Fibroblast of peridontal ligament (primary cell): Measurements from ENCODE around the gene NEU3.
"Not testable (repeated sequence)": the region's sequence is repeated elsewhere in the genome, so short reads cannot be mapped to it uniquely, and the experiment has no call there.

Experiments
- DNase-seq: peaks from one replicate; pipeline ENCODE4 v3.0.0-alpha.2; 2010; ENCODE audit errors: extremely low read depth

The NEU3 gene

GRCh38 chr11:74984070-74984469, 4.7 kb upstream of the NEU3 start:
- no peak for DNase-seq

GRCh38 chr11:74984730-74985129, 4.0 kb upstream of the NEU3 start:
- DNase-seq, result no peak

- DNase-seq, result peak; percentile 22
Observed at GRCh38 chr11:74989260-74989638, 516 bp downstream of the NEU3 start.

GRCh38 chr11:74990150-74990549, 1.4 kb downstream of the NEU3 start:
- DNase-seq, result not testable (repeated sequence)

GRCh38 chr11:74990941-74991340, 2.2 kb downstream of the NEU3 start:
- DNase-seq, result no peak

- DNase-seq, result no peak
Observed at GRCh38 chr11:74992852-74993251, 4.1 kb downstream of the NEU3 start.

- DNase-seq, result no peak
Observed at GRCh38 chr11:75000975-75001354, 12.2 kb downstream of the NEU3 start.

- no peak for DNase-seq
Observed at GRCh38 chr11:75001686-75002085, 13.0 kb downstream of the NEU3 start.

GRCh38 chr11:75002516-75002915, 13.8 kb downstream of the NEU3 start:
- no peak for DNase-seq

GRCh38 chr11:75004215-75004614, 15.5 kb downstream of the NEU3 start:
- DNase-seq, result no peak

- no peak for DNase-seq
Observed at GRCh38 chr11:75011357-75011756, 22.6 kb downstream of the NEU3 start.

GRCh38 chr11:75011872-75012271, 23.1 kb downstream of the NEU3 start:
- DNase-seq, result no peak

- no peak for DNase-seq
Observed at GRCh38 chr11:75013051-75013450, 24.3 kb downstream of the NEU3 start.

- peak; percentile 74 for DNase-seq
Observed at GRCh38 chr11:75014129-75014528, 25.4 kb downstream of the NEU3 start.

- not testable (repeated sequence) for DNase-seq
Observed at GRCh38 chr11:75019200-75019599, 30.5 kb downstream of the NEU3 start.

GRCh38 chr11:75020328-75020727, 31.6 kb downstream of the NEU3 start:
- DNase-seq, result not testable (repeated sequence)

- DNase-seq, result no peak
Observed at GRCh38 chr11:75022296-75022695, 33.6 kb downstream of the NEU3 start.

- DNase-seq, result peak; percentile 86
Observed at GRCh38 chr11:75022759-75023396, 34.1 kb downstream of the NEU3 start.

- DNase-seq, result no peak
Observed at GRCh38 chr11:75023446-75024067, 34.8 kb downstream of the NEU3 start.

GRCh38 chr11:75024068-75024449, 35.3 kb downstream of the NEU3 start:
- DNase-seq, result no peak

- DNase-seq, result no peak
Observed at GRCh38 chr11:75024764-75025211, 36.1 kb downstream of the NEU3 start.

GRCh38 chr11:75025561-75025960, 36.8 kb downstream of the NEU3 start:
- no peak for DNase-seq

- peak; percentile 61 for DNase-seq
Observed at GRCh38 chr11:75028321-75028720, 39.6 kb downstream of the NEU3 start.

GRCh38 chr11:75028724-75029123, 40.0 kb downstream of the NEU3 start:
- DNase-seq, result no peak
